Measurements from ENCODE around the gene SIGLEC1.

DNA sequence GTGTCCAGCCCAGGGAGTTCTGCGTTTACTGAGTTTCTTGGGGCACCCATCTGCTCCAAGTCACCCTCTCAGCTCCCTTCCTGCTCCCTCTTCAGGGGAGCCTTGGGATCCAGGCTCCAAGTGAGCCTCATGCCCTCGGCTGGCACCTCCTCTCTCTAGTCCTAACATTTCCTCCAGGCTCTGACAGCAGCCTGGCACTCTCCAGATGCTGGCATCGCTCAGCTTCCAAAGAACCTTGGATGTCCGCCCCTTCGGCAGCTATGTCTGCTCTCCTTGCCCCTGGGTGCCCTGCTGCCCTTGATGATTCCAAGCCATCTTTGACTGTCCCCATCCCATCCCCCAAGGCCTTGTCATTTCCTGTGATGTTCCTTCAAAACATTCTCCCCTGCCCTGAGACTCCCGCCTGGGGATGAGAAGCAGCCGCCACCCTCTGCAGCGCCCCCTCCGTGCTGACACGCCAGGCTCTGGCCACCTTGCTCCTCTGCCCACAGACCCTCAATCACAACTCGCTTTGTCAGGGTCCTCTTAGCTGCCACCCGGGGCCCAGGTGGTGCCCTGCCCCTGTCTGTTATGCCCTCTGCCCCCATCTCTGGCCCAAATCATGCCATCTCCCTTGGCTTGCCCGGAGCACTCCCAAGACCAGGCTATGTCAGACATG lies 42.6 kb downstream of the SIGLEC1 start:
- TF ChIP-seq, protein P1, sequence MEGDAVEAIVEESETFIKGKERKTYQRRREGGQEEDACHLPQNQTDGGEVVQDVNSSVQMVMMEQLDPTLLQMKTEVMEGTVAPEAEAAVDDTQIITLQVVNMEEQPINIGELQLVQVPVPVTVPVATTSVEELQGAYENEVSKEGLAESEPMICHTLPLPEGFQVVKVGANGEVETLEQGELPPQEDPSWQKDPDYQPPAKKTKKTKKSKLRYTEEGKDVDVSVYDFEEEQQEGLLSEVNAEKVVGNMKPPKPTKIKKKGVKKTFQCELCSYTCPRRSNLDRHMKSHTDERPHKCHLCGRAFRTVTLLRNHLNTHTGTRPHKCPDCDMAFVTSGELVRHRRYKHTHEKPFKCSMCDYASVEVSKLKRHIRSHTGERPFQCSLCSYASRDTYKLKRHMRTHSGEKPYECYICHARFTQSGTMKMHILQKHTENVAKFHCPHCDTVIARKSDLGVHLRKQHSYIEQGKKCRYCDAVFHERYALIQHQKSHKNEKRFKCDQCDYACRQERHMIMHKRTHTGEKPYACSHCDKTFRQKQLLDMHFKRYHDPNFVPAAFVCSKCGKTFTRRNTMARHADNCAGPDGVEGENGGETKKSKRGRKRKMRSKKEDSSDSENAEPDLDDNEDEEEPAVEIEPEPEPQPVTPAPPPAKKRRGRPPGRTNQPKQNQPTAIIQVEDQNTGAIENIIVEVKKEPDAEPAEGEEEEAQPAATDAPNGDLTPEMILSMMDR (IDR thresholded peaks at IDR 0.05), result no peak
- TF ChIP-seq POLR2A (IDR thresholded peaks at IDR 0.05), result no peak
- TF ChIP-seq EP300 (IDR thresholded peaks at IDR 0.05), result no peak
- no peak for TF ChIP-seq POLR2AphosphoS5 (IDR thresholded peaks at IDR 0.05)
